ENCODE data around the gene GAREM1. TPM values are rescaled to one million over a fixed set of nuclear protein-coding genes. Genes with fewer than 3 reads are reported as not detected.
A peak's percentile ranks its signal among the peaks of the same experiment; 100 is the strongest.
"Not testable (repeated sequence)": the region's sequence is repeated elsewhere in the genome, so short reads cannot be mapped to it uniquely, and the experiment has no call there.

GAREM1 gene
- total RNA-seq, 1 donor from 2014 or later: 10.0 TPM

- DNase-seq (ENCODE audit: low read depth): peak; percentile 83
- no peak overlapping the region for H3K4me3 ChIP-seq (ENCODE audit: low read depth, low read length)
- TF ChIP-seq CTCF (IDR thresholded peaks at IDR 0.05; ENCODE audit: insufficient read depth, low read length, severe bottlenecking): no peak
- no peaks in the 10 kb centered on the region for H3K27me3 ChIP-seq (ENCODE audit: control insufficient read depth, insufficient read depth, low read length)
- H3K36me3 ChIP-seq (ENCODE audit: control insufficient read depth, insufficient read depth, low read length): no peaks in the 10 kb centered on the region
- FAIRE-seq: no peak
These were observed 119.7 kb downstream of the GAREM1 start for GRCh38 chr18:32351032-32351431.

- TF ChIP-seq CTCF (IDR thresholded peaks at IDR 0.05; ENCODE audit: insufficient read depth, low read length, severe bottlenecking): no peak
- Histone ChIP-seq H3K27me3 (ENCODE audit: control insufficient read depth, insufficient read depth, low read length) (no peaks in the 10 kb centered on the region), H3K4me3 (ENCODE audit: low read depth, low read length) (no peak overlapping the region), H3K36me3 (ENCODE audit: control insufficient read depth, insufficient read depth, low read length) (no peaks in the 10 kb centered on the region)
- FAIRE-seq (no peak), DNase-seq (ENCODE audit: low read depth) (peak; percentile 95)
These were observed 120.8 kb downstream of the GAREM1 start for GRCh38 chr18:32349728-32350395.

- Histone ChIP-seq H3K27me3 (ENCODE audit: control insufficient read depth, insufficient read depth, low read length) (no peaks in the 10 kb centered on the region), H3K36me3 (ENCODE audit: control insufficient read depth, insufficient read depth, low read length) (no peaks in the 10 kb centered on the region), H3K4me3 (ENCODE audit: low read depth, low read length) (no peak overlapping the region)
- TF ChIP-seq CTCF (IDR thresholded peaks at IDR 0.05; ENCODE audit: insufficient read depth, low read length, severe bottlenecking): no peak
- FAIRE-seq: no peak
- DNase-seq (ENCODE audit: low read depth): no peak
These were observed 124.0 kb downstream of the GAREM1 start for GRCh38 chr18:32346671-32347070.

GRCh38 chr18:32343634-32344033 lies 127.0 kb downstream of the GAREM1 start:
- DNase-seq (ENCODE audit: low read depth) (no peak), FAIRE-seq (no peak)
- TF ChIP-seq CTCF (IDR thresholded peaks at IDR 0.05; ENCODE audit: insufficient read depth, low read length, severe bottlenecking): no peak
- Histone ChIP-seq H3K4me3 (ENCODE audit: low read depth, low read length) (no peak overlapping the region), H3K36me3 (ENCODE audit: control insufficient read depth, insufficient read depth, low read length) (no peaks in the 10 kb centered on the region), H3K27me3 (ENCODE audit: control insufficient read depth, insufficient read depth, low read length) (no peaks in the 10 kb centered on the region)

- not testable (repeated sequence) for DNase-seq (ENCODE audit: low read depth); H3K4me3 ChIP-seq (ENCODE audit: low read depth, low read length); H3K27me3 ChIP-seq (ENCODE audit: control insufficient read depth, insufficient read depth, low read length); H3K36me3 ChIP-seq (ENCODE audit: control insufficient read depth, insufficient read depth, low read length); FAIRE-seq
These were observed 129.6 kb downstream of the GAREM1 start for GRCh38 chr18:32341112-32341511.

GRCh38 chr18:32339045-32339444 lies 131.6 kb downstream of the GAREM1 start:
- no peak for FAIRE-seq
- H3K27me3 ChIP-seq (ENCODE audit: control insufficient read depth, insufficient read depth, low read length): no peaks in the 10 kb centered on the region

More at GRCh38 chr18:32339045-32339444, 131.6 kb downstream of the GAREM1 start:
- no peaks in the 10 kb centered on the region for H3K36me3 ChIP-seq (ENCODE audit: control insufficient read depth, insufficient read depth, low read length)
- no peak overlapping the region for H3K4me3 ChIP-seq (ENCODE audit: low read depth, low read length)
- no peak for TF ChIP-seq CTCF (IDR thresholded peaks at IDR 0.05; ENCODE audit: insufficient read depth, low read length, severe bottlenecking)
- no peak for DNase-seq (ENCODE audit: low read depth)
